ENCODE measurements around the gene SETD1A. TPM values are rescaled to one million over a fixed set of nuclear protein-coding genes. Genes with fewer than 3 reads are reported as not detected.

SETD1A gene
- total RNA-seq, 3 donors from 2014 or later: 13.4 to 24.7 (median 13.7) TPM

GRCh38 chr16:30982548-30983288 is 25.2 kb downstream of the SETD1A start:
- TF ChIP-seq, protein P1, sequence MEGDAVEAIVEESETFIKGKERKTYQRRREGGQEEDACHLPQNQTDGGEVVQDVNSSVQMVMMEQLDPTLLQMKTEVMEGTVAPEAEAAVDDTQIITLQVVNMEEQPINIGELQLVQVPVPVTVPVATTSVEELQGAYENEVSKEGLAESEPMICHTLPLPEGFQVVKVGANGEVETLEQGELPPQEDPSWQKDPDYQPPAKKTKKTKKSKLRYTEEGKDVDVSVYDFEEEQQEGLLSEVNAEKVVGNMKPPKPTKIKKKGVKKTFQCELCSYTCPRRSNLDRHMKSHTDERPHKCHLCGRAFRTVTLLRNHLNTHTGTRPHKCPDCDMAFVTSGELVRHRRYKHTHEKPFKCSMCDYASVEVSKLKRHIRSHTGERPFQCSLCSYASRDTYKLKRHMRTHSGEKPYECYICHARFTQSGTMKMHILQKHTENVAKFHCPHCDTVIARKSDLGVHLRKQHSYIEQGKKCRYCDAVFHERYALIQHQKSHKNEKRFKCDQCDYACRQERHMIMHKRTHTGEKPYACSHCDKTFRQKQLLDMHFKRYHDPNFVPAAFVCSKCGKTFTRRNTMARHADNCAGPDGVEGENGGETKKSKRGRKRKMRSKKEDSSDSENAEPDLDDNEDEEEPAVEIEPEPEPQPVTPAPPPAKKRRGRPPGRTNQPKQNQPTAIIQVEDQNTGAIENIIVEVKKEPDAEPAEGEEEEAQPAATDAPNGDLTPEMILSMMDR (IDR thresholded peaks at IDR 0.05): no peak
- Histone ChIP-seq H3K9me3 (no peaks in the 10 kb centered on the region), H3K4me3 (no peak overlapping the region), H3K4me1 (ENCODE audit: low read depth) (peaks cover 4% of the 10 kb centered on the region), H3K36me3 (ENCODE audit: low read depth) (no peaks in the 10 kb centered on the region)
- intact Hi-C loops (cut with DNase I, micrococcal nuclease): loop anchor here (10.0 kb wide), 5 partner anchors 52 to 882 kb away; partner anchors contain the start of genes STX4 (in 1 of the 2), ZNF646 (in 1 of the 2), ZNF668 (in 1 of the 2) and ZNF843 (in 1 of the 2)
- DNase-seq (no peak), ATAC-seq (no peak)

DNA sequence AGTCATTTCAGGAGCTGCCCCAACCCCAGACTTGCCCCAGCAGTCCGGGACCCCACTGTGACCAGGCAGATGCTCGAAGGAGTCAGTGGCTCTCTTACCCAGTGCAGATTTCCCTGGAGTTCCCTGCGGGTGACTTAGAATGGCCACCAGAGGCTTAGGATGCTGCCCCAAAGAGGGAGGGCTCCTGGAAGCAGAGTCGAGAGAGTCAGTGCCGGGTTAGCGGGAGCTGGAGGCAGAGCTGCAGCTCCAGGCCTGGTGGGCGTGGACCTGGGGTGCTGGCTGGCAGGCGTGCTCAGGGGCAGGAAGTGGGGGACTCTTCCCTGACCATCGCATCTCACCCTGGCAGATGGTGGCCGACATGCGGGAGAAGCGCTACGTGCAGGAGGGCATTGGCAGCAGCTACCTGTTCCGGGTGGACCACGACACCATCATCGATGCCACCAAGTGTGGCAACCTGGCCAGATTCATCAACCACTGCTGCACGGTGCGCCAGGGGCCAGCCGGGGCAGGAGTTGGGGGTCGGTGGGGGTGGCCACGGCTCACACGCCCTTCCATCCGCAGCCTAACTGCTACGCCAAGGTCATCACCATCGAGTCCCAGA is 25.8 kb downstream of the SETD1A start:
- Histone ChIP-seq H3K4me3 (no peak overlapping the region), H3K36me3 (ENCODE audit: low read depth) (no peaks in the 10 kb centered on the region), H3K4me1 (ENCODE audit: low read depth) (peaks cover 4% of the 10 kb centered on the region), H3K9me3 (no peaks in the 10 kb centered on the region)
- TF ChIP-seq, protein P1 (IDR thresholded peaks at IDR 0.05): no peak
- intact Hi-C loops (cut with DNase I, micrococcal nuclease): loop anchor here (10.0 kb wide), 5 partner anchors 51 to 881 kb away; partner anchors contain the start of genes STX4 (in 1 of the 2), ZNF646 (in 1 of the 2), ZNF668 (in 1 of the 2) and ZNF843 (in 1 of the 2)
- no peak for ATAC-seq
- DNase-seq: no peak

DNA sequence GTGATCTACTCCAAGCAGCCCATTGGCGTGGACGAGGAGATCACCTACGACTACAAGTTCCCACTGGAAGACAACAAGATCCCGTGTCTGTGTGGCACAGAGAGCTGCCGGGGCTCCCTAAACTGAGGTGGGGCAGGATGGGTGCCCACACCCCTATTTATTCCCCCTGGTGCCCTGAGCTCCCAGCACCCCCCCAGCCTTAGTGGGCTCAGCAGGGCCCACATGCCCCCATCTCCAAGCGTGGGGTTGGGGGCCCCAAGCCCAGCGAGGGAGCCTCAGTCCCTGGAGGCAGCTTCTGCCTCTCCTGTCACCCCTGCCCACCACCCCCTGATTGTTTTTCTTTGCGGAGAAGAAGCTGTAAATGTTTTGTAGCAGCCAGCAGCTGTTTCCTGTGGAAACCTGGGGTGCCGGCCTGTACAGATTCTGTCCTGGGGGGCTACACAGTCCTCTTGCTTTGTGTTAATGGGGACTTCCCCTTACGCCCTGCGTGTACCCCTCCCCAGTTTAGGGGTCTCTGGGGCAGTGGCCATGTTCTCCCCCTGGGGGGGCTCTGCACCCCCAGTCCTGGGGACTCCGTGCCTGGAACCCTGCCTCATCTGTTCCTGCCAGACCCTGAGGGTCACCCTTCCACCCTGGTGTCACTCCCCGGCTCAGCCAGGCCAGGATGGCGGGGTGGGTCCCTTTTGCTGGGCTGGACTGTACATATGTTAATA is 26.5 kb downstream of the SETD1A start:
- no peak overlapping the region for H3K4me3 ChIP-seq

DNA sequence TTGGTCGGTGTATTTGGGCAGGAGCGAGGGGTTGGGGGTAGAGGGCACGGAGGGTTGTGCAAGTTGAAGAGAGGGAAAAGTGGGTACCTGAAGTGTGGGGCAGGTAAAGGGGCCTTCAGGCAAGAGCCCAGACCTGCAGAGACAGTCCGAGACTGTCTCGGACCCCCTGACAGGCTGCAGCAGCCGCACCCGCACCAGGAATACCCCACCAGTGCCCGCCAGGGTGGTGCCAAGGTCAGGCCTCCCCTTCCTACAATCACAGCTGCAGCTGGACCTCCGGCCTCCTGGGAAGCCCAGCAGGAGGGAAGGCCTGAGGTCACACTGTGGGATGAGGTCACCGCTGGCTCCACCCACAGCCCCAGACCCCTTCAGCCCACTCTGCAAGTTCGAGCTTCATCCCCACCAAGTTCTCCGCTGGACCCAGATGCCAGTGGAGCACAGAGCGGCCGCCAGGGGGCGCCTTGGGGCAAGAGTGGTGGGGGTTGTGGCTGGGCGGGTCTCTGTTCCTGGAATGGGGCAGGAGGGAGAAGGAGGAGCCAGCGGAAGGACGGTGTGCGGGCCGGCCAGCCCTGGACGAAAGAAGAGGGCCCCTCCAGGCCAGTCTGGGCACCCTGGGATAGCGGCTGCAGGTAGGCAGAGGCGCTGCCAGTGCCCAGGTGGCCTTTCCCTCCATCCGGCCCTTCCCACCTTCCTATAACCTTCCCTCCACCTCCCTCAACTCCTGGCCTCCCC is 27.3 kb downstream of the SETD1A start, which contains the start of gene HSD3B7:
Gene HSD3B7, plus strand, starts transcription at position 539 of the 732 bp plus-strand sequence. CDS start 452 bp downstream, outside the sequence.
- Histone ChIP-seq H3K4me3 (no peak within 1 kb of the TSS), H3K36me3 (ENCODE audit: low read depth) (no peaks in the 10 kb centered on the region), H3K9me3 (no peaks in the 10 kb centered on the region), H3K4me1 (ENCODE audit: low read depth) (peaks cover 4% of the 10 kb centered on the region)
- peak; percentile 96 for ATAC-seq
- intact Hi-C loops (cut with DNase I, micrococcal nuclease): loop anchor here (5.0 to 10.0 kb wide), 6 partner anchors 50 to 880 kb away; partner anchors contain the start of genes ZNF843 (in 2 of the 2), STX4 (in 1 of the 2), ZNF646 (in 1 of the 2) and ZNF668 (in 1 of the 2)
- peak; percentile 91 to 95 (median 94) for DNase-seq
- TF ChIP-seq, protein P1 (IDR thresholded peaks at IDR 0.05): peak; percentile 91

More for the DNA sequence above, 26.5 kb downstream of the SETD1A start:
- peaks cover 4% of the 10 kb centered on the region for H3K4me1 ChIP-seq (ENCODE audit: low read depth)
- H3K9me3 ChIP-seq: no peaks in the 10 kb centered on the region
- TF ChIP-seq, protein P1 (IDR thresholded peaks at IDR 0.05): no peak
- ATAC-seq (no peak), DNase-seq (no peak)
- intact Hi-C loops (cut with DNase I, micrococcal nuclease): loop anchor here (10.0 kb wide), 5 partner anchors 51 to 881 kb away; partner anchors contain the start of genes STX4 (in 1 of the 2), ZNF646 (in 1 of the 2), ZNF668 (in 1 of the 2) and ZNF843 (in 1 of the 2)
- H3K36me3 ChIP-seq (ENCODE audit: low read depth): no peaks in the 10 kb centered on the region
